Fibroblast of skin of left biceps (primary cell): ENCODE results near the gene LRFN2.

Source experiments
- DNase-seq, 2 experiments: peaks; one replicate each; pipeline ENCODE4 v3.0.0-alpha.2; 2013; ENCODE audit warnings: low read depth in 2 of 2

LRFN2 gene

DNA sequence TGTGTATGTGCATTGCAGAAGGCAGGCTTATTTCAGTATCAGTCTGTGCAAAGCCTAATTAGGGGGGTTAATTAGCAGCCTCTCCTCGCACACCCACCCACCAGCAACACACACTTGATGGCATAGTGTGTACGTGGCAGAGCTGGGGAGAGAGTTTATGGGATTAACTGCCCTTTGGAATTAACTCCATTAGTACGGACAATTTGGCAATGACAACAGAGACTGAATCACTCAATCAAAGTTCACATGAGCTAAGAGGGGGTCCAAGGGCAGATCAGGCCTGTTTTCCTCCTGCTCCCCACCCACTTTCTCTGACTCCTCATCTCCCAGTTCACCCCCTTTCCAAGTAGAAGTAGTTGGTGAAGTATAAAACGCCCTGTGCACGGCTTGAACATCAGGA is 69.5 kb downstream of the LRFN2 start:
- no peak for DNase-seq

GRCh38 chr6:40516429-40516828 is 70.7 kb downstream of the LRFN2 start:
- DNase-seq = no peak

DNA sequence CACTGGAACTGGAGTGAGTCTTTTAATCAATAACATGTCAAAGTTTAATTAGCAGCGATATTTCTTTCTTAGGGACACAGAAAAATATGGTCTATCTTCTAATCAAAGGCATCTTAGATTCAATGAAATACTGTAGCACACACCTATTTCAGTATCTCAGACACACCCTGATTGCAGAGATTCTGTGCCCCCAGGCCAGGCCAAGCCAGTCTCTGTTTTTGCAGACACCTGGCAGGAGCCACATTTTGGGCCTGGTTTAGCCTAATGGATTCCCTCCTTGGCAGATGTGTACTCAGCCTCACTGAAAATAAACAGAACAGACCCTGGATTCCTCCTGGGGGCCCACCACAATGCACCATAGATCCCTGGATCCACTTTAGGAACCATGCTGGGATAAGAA is 74.8 kb downstream of the LRFN2 start:
- DNase-seq = no peak

DNA sequence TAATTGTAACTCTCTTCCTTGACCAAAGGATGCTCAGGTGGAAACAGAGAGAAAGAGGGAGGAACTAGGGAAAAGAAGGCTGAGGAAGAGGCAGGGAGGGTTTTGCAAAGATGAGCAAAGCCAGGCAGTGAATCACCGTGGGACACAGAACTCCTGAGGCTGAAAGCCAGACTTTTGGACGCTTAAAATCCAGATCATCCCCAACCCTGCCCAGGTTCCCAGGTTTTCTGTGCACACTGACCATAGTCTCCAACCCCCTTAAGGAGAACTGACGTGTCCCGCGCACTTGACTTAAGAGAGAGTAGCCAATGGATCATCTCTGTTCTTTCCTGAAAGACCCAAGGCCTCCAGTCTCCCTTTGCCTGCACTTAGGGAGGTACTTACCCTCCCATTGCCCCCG is 75.3 kb downstream of the LRFN2 start:
- no peak for DNase-seq

GRCh38 chr6:40510442-40510841 is 76.7 kb downstream of the LRFN2 start:
- DNase-seq = no peak

DNA sequence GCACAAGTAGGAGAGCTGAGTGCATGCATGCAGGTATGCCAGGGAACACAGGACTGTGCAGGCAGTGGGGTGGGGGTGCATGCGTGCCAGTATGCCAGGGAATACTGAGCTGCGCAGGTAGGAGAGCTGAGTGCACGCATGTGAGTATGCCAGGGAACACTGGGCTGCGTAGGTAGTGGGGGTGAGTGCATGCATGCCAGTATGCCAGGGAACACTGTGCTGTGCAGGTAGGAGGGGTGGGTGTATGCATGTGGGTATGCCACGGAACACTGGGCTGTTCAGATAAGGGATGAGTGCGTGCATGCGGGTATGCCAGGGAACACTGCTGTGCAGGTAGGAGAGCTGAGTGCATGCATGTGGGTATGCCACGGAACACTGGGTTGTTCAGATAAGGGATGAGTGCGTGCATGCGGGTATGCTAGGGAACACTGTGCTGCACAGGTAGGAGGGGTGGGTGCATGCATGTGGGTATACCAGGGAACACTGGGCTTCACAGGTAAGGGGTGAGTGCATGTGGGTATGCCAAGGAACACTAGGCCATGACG is 77.4 kb downstream of the LRFN2 start:
- DNase-seq = no peak

GRCh38 chr6:40509086-40509485 is 78.1 kb downstream of the LRFN2 start:
- no peak for DNase-seq

DNA sequence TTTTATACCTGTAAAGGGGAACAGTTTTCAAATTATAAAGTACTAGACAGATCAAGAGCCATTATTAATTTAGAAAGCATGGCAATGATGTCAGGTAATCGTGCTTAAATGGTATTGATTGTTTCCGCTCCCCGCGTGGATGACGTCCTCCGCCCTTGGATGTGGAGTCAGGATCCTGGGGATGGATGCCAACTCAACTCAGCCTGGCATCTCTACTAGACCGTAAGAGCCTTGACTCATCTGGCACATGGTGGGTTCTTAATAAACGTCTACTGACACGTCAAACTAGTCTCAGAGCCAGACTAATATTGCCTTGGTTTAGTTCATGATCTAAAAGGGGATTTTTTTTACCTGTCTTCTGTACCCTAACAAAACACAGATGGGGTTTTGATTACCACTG is 80.2 kb downstream of the LRFN2 start:
- DNase-seq = no peak

GRCh38 chr6:40505191-40505810 is 81.9 kb downstream of the LRFN2 start:
- no peak for DNase-seq

- DNase-seq = no peak
Observed at GRCh38 chr6:40504274-40504673, 82.9 kb downstream of the LRFN2 start.

DNA sequence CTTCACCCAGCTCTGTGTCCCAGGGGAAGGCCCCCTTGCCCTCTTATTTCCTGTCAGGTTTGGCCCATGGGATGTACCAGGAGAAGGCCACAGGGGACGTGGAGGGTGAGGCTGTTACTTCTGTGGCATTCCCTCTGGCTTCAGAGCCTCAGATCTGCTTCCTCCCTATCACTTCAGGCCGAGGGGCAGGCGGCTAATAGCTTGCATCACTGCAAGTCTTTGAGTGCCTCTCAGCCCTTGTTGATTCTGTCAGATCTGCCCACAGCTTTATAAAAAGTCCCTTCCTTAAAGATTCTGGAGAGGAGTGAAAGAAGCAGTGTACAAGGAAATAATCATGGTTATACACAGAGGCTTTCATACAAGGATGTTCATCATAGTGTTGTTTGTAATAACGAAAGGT is 86.9 kb downstream of the LRFN2 start:
- no peak for DNase-seq

DNA sequence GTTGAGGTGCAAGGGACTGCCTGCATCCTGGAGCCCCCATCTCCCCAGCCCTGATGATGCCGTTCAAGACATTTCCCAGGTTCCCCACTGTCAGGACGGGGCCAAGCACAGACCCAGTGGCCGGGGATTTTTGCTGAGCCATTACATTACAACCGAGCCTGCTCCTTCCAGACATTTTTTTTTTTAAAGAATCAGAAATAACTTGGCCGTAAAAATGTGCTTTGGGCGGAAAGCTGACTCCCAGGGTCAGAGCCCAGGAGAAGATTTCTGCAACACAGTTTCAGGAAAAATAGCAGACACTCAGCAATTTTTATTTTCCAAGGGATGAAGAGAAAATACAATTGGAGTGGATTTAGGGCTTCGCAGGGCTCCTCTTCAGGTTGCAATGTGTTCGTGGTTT is 87.9 kb downstream of the LRFN2 start:
- no peak for DNase-seq

- no peak for DNase-seq
Observed at GRCh38 chr6:40498148-40498547, 89.0 kb downstream of the LRFN2 start.

GRCh38 chr6:40492187-40492586 is 95.0 kb downstream of the LRFN2 start:
- DNase-seq = no peak

- DNase-seq = no peak
Observed at GRCh38 chr6:40490508-40490907, 96.7 kb downstream of the LRFN2 start.

GRCh38 chr6:40489798-40490197 is 97.4 kb downstream of the LRFN2 start:
- DNase-seq = no peak

DNA sequence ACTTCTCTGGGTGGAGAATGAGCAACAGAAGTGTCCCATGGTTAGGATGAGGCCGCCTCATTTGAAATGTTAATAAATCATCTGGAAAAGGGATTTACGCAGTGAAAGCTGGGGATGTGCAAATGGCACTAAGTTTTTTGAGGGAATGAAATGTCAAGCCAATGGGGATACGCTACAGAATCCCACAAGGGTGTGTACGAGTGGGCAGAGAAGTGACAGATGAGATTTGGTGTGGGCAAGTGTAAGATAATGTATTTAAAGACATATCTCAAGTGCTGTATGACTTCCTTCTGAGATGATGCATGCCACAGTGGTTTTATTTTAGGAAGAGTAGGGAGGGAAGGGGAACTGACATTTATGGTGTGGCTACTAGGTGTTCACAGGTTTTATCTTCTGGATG is 100.6 kb downstream of the LRFN2 start:
- no peak for DNase-seq

- no peak for DNase-seq
Observed at GRCh38 chr6:40485795-40486194, 101.4 kb downstream of the LRFN2 start.

DNA sequence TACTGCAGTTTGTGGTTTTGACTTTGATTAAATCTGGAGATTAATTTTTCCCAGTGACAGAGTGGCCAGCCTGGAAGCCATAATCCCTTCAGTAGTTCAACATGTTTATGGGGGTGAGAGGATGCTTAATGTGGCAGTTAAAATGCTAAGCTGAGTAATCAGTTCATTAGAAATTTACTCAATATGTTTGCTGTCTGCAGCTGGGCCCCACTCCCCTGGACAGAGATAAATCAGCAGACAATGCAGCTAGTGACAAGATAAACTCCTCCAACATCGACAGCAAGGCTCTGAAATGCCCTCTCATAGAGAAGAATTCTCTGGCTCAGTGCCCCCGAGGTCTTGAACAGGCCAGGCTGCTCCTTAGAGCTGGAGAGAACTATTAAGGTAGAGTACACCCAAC is 101.9 kb downstream of the LRFN2 start:
- no peak for DNase-seq

- no peak for DNase-seq
Observed at GRCh38 chr6:40484066-40484465, 103.1 kb downstream of the LRFN2 start.

DNA sequence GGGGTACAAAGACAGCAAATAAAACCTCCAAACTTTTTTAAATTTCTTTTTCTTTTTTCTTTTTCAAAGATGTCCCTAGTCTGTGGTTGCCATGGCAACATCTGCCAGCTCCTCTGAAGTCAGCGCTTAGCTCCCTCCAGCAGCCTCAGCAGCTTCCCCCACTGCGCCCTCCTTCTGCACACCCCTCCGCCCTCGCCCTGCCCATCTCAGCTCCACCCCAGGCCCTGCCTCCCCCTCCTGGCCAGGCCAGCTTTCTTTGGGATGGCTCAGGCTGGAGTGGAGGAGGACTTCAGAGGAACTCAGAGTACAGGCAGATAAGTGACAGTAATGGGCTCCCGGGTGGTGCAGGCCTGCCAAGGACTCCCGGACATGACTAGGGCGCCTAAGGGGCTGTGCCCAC is 104.6 kb downstream of the LRFN2 start:
- DNase-seq = no peak

DNA sequence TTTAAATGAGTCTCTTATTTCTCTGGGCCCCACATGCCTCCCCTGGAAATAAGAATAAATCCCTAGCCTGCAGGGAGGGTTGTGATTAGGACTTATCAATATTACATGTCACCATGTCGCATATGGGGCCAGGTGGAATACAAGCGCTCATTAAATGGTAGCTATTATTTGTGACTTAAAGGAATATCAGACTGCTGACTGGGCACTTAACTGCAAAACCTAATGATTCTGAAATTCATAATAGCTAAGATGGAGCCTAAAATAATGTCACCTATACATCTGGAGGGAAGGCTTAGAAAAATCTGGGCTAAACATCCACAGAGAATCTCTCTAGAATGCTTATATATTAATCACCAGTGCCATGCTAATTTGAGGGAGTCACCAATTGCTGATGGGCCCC is 106.5 kb downstream of the LRFN2 start:
- no peak for DNase-seq

DNA sequence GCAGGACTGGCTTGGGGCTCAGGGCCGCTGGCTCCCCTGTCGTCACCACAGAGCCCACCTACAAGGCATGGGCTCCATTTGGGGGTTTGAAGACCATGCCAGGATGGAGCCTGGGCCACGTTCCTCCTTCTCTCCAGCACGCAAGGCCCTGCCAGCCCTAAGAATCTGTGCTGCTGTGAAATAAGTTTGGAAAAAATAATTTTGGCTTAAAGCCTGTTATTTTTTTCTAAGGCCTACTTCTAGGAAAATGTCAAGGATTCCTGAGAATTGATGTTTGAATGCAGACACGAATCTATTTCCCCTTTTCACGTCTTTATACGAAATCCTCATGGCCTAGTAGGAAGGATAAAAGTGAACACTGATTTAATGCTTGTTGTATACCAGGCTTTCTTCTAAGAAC is 107.5 kb downstream of the LRFN2 start:
- no peak for DNase-seq
